HUES64 (cell line): Measurements from ENCODE around the gene MRM2.

ENCODE experiments used
- H3K27ac ChIP-seq: 2 replicates; pipeline ENCODE4 v1.7.0; 2013; ENCODE audit warnings: low read depth, low read length, inconsistent platforms
- H3K27me3 ChIP-seq: 2 replicates; pipeline ENCODE4 v1.6.1; 2013; ENCODE audit warnings: mild to moderate bottlenecking, low read length; ENCODE audit not compliant: insufficient read depth
- H3K36me3 ChIP-seq: 2 replicates; pipeline ENCODE4 v1.6.1; 2013; ENCODE audit warnings: mild to moderate bottlenecking, low read length; ENCODE audit not compliant: insufficient read depth
- H3K4me1 ChIP-seq: 2 replicates; pipeline ENCODE4 v1.6.1; 2013; ENCODE audit warnings: mild to moderate bottlenecking, low read length, moderate library complexity; ENCODE audit not compliant: insufficient read depth
- H3K4me3 ChIP-seq: 2 replicates; pipeline ENCODE4 v1.5.1; 2013; ENCODE audit warnings: mild to moderate bottlenecking, low read length, moderate library complexity
- H3K9ac ChIP-seq: 2 replicates; pipeline ENCODE4 v1.6.1; 2013; ENCODE audit warnings: mild to moderate bottlenecking, low read depth, low read length
- H3K9me3 ChIP-seq: 2 replicates; pipeline ENCODE4 v1.6.1; 2013; ENCODE audit warnings: low read depth, low read length; ENCODE audit not compliant: insufficient read depth
- WGBS: fragments of 150-250, 120-280 bp; methylation state at CpG from one replicate; pipeline ENCODE4 v1.1.7; 2013; ENCODE audit warnings: missing lambda C conversion rate; 5-methylcytosine and 5-hydroxymethylcytosine counted together

The MRM2 gene

DNA sequence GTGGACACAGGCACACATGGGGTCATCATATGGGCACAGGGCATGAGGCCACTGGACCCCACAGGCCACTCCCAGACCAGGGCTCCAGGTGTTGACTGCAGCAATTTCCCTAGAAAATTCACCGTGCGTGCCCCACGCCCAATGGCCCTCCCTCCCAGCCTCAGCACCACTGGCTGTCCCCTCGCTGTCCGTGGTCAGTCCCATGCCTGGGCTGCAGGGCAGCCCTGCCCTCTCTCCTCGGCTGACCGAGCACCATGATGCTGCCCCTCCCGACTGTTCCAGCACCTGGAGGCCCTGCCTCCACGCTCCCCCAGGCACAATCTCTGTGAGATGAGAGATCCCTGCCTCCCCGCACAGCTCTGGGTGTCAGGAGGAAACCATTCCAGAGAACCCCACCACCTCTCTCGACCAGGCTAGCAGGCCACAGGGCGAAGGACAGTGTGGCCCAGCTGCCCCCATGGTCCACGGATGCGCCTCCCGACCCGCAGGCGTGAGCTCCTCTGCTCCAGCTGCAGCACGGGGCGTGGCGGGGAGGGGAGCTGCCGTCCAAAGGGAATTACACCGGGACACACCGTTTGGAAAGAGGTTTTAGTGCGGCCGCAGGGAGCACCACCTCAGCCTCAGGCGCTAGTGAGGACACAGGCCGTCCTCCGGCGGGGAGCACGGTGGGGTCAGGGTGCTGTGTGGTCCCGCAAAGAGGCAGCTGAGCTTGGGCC is 12.6 kb upstream of the MRM2 start:
- H3K27ac ChIP-seq = no peak overlapping the region
- H3K27me3 ChIP-seq = no peaks in the 10 kb centered on the region
- no peak overlapping the region for H3K4me3 ChIP-seq
- no peak overlapping the region for H3K9ac ChIP-seq
- 95% methylated on average over 31 of the region's 31 CpGs for WGBS
- no peaks in the 10 kb centered on the region for H3K4me1 ChIP-seq
- peaks cover 38% of the 10 kb centered on the region for H3K36me3 ChIP-seq
- no peaks in the 10 kb centered on the region for H3K9me3 ChIP-seq

GRCh38 chr7:2253525-2254244 is 11.7 kb upstream of the MRM2 start:
- H3K9ac ChIP-seq = no peak overlapping the region
- 94% methylated on average over 32 of the region's 32 CpGs for WGBS

DNA sequence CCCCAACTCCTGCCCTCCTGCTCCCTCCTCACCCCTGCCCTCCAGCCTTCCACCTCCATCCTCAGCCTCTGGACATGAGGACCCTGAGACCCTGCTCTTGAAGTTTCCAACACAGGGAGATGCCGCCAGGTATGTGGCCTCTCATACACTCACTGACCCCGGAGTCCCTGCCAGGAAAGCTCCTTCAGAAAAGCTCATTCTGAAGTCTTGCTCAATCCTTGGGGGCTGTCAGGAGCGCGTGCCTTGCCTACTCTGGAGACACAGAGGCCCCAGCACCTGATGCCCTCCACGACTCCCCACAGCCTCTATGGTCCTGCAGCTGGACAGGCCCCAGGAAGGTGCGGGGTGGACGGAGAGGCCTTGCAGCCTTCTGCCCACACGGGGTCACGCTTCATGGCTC is 11.0 kb upstream of the MRM2 start:
- peaks cover 39% of the 10 kb centered on the region for H3K36me3 ChIP-seq
- H3K27ac ChIP-seq = no peak overlapping the region
- no peaks in the 10 kb centered on the region for H3K9me3 ChIP-seq
- 95% methylated on average over 9 of the region's 9 CpGs for WGBS
- no peak overlapping the region for H3K9ac ChIP-seq
- no peaks in the 10 kb centered on the region for H3K27me3 ChIP-seq
- no peaks in the 10 kb centered on the region for H3K4me1 ChIP-seq
- no peak overlapping the region for H3K4me3 ChIP-seq

More at GRCh38 chr7:2253525-2254244, 11.7 kb upstream of the MRM2 start:
- no peaks in the 10 kb centered on the region for H3K9me3 ChIP-seq
- no peaks in the 10 kb centered on the region for H3K4me1 ChIP-seq
- no peak overlapping the region for H3K4me3 ChIP-seq
- no peak overlapping the region for H3K27ac ChIP-seq
- peaks cover 38% of the 10 kb centered on the region for H3K36me3 ChIP-seq
- no peaks in the 10 kb centered on the region for H3K27me3 ChIP-seq

GRCh38 chr7:2251841-2252771 is 10.1 kb upstream of the MRM2 start:
- Histone ChIP-seq H3K9me3 (no peaks in the 10 kb centered on the region), H3K4me3 (no peak overlapping the region), H3K4me1 (no peaks in the 10 kb centered on the region), H3K27me3 (no peaks in the 10 kb centered on the region), H3K27ac (no peak overlapping the region; the same call in 1 of the 2 replicates), H3K9ac (0 out of 2 replicates have a peak overlapping the region, but pooled peaks have one; percentile 26), H3K36me3 (peaks cover 34% of the 10 kb centered on the region)
- 91% methylated on average over 24 of the region's 24 CpGs for WGBS

DNA sequence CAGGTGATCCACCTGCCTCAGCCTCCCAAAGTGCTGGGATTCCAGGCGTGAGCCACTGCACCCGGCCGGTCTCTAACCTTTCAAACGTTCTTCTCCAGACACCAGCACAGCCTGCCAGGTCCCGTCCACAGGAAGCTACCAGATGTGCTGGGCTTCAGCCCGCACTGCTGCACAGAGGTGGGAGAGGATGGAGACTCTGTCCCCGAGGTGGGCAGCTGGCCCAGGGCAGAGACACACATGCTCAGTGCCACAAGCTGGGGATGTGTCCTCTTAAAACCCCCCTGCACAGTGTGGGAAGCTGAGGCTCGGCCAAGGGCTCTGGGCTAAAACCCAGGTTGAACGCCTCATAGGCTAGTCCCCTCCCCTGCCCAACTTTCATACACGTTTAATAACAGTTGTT is 9.4 kb upstream of the MRM2 start:
- Histone ChIP-seq H3K4me1 (no peaks in the 10 kb centered on the region), H3K4me3 (no peak overlapping the region), H3K9me3 (no peaks in the 10 kb centered on the region), H3K36me3 (peaks cover 27% of the 10 kb centered on the region), H3K9ac (no peak overlapping the region), H3K27me3 (no peaks in the 10 kb centered on the region), H3K27ac (no peak overlapping the region)
- WGBS = 92% methylated on average over 9 of the region's 10 CpGs

DNA sequence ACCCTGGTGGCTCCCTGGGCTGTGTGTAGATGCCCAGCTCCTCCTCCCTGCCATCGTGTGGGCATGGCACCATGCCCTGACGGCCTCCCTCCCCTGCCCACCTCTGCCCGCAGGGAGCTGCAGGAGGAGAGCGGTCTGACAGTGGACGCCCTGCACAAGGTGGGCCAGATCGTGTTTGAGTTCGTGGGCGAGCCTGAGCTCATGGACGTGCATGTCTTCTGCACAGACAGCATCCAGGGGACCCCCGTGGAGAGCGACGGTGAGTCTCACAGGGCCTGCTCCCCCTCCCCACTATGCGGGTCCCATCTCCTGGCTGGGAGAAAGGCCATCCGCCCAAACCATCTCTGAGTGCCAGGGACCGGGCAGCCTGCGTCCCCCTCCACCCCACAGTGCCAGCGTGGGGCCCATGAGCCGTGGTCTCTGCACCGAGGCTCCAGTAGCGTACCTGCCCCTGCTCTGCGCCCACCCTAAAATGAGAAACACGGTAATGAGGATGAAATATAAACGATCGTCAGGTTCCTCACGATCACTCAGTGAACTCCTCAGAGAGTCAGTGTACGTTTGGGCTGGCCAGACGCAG is 7.8 kb upstream of the MRM2 start:
- Histone ChIP-seq H3K9ac (no peak overlapping the region), H3K27me3 (no peaks in the 10 kb centered on the region), H3K9me3 (no peaks in the 10 kb centered on the region), H3K36me3 (peaks cover 29% of the 10 kb centered on the region), H3K27ac (no peak overlapping the region), H3K4me1 (no peaks in the 10 kb centered on the region), H3K4me3 (no peak overlapping the region)
- WGBS = 90% methylated on average over 27 of the region's 27 CpGs

GRCh38 chr7:2248984-2249694 is 7.1 kb upstream of the MRM2 start:
- Histone ChIP-seq H3K9ac (no peak overlapping the region), H3K27ac (0 out of 2 replicates have a peak overlapping the region, but pooled peaks have one; percentile 1), H3K9me3 (no peaks in the 10 kb centered on the region), H3K4me3 (no peak overlapping the region), H3K27me3 (no peaks in the 10 kb centered on the region), H3K36me3 (peaks cover 26% of the 10 kb centered on the region), H3K4me1 (no peaks in the 10 kb centered on the region)
- 86% methylated on average over 24 of the region's 24 CpGs for WGBS

- WGBS = 78% methylated on average over 36 of the region's 36 CpGs
- Histone ChIP-seq H3K4me1 (peaks cover 6% of the 10 kb centered on the region), H3K27me3 (no peaks in the 10 kb centered on the region), H3K4me3 (no peak overlapping the region), H3K9ac (no peak overlapping the region), H3K27ac (no peak overlapping the region), H3K36me3 (peaks cover 26% of the 10 kb centered on the region), H3K9me3 (no peaks in the 10 kb centered on the region)
Observed at GRCh38 chr7:2247141-2247995, 5.4 kb upstream of the MRM2 start.

GRCh38 chr7:2245883-2246675 is 4.1 kb upstream of the MRM2 start:
- Histone ChIP-seq H3K27me3 (no peaks in the 10 kb centered on the region), H3K9me3 (no peaks in the 10 kb centered on the region), H3K9ac (no peak overlapping the region; the same call in 1 of the 2 replicates), H3K27ac (no peak overlapping the region), H3K36me3 (peaks cover 21% of the 10 kb centered on the region), H3K4me1 (peaks cover 6% of the 10 kb centered on the region), H3K4me3 (no peak overlapping the region)
- WGBS = 84% methylated on average over 22 of the region's 22 CpGs
